ENCODE results near the gene NOCT.

NOCT gene

GRCh38 chr4:139082750-139083606 lies 67.4 kb downstream of the NOCT start (continued):
- TF ChIP-seq ZNF26 (tag by site-specific recombination; IDR thresholded peaks at IDR 0.05) = no peak
- TF ChIP-seq ZSCAN5A (tag by site-specific recombination; IDR thresholded peaks at IDR 0.05) = no peak
- TF ChIP-seq ZNF677 (tag by site-specific recombination; IDR thresholded peaks at IDR 0.05) = no peak
- no peak for TF ChIP-seq ZNF239 (tag by site-specific recombination; IDR thresholded peaks at IDR 0.05)
- no peak for TF ChIP-seq MZF1 (tag by site-specific recombination; IDR thresholded peaks at IDR 0.05; ENCODE audit: borderline replicate concordance)
- no peak for TF ChIP-seq BCL6B (tag by site-specific recombination; IDR thresholded peaks at IDR 0.05)
- no peak for TF ChIP-seq PRDM2 (tag by site-specific recombination; IDR thresholded peaks at IDR 0.05; ENCODE audit: borderline replicate concordance)
- TF ChIP-seq ZNF157 (tag by site-specific recombination; IDR thresholded peaks at IDR 0.05) = no peak
- peak; percentile 61; the same call in 1 of the 2 replicates for TF ChIP-seq ZNF140 (tag by site-specific recombination; IDR thresholded peaks at IDR 0.05)
- TF ChIP-seq ZNF501 (tag by site-specific recombination; IDR thresholded peaks at IDR 0.05) = no peak
- TF ChIP-seq ZNF274 (IDR thresholded peaks at IDR 0.05; ENCODE audit: low read length) = no peak
- no peak for TF ChIP-seq ZNF274 (tag by site-specific recombination; IDR thresholded peaks at IDR 0.05; ENCODE audit: borderline replicate concordance)
- TF ChIP-seq ZNF707 (tag by site-specific recombination; IDR thresholded peaks at IDR 0.05) = no peak
- TF ChIP-seq ZNF561 (tag by site-specific recombination; IDR thresholded peaks at IDR 0.05; ENCODE audit: borderline replicate concordance) = 0 out of 2 replicates have a peak, but pooled peaks have one; percentile 12
- TF ChIP-seq OVOL3 (tag by site-specific recombination; IDR thresholded peaks at IDR 0.05) = no peak
- TF ChIP-seq ZNF629 (tag by site-specific recombination; IDR thresholded peaks at IDR 0.05) = peak; percentile 68
- 0 out of 2 replicates have a peak, but pooled peaks have one; percentile 6 for TF ChIP-seq ZNF580 (tag by site-specific recombination; IDR thresholded peaks at IDR 0.05)
- TF ChIP-seq ZFP41 (tag by site-specific recombination; IDR thresholded peaks at IDR 0.05; ENCODE audit: borderline replicate concordance) = no peak
- no peak for TF ChIP-seq ZNF791 (tag by site-specific recombination; IDR thresholded peaks at IDR 0.05)
- TF ChIP-seq KLF9 (tag by site-specific recombination; IDR thresholded peaks at IDR 0.05; ENCODE audit: low read depth) = no peak
- TF ChIP-seq ZSCAN30 (tag by site-specific recombination; IDR thresholded peaks at IDR 0.05) = peak; percentile 70
- no peak for TF ChIP-seq ZNF514 (tag by site-specific recombination; IDR thresholded peaks at IDR 0.05)
- TF ChIP-seq ZBTB17 (tag by site-specific recombination; IDR thresholded peaks at IDR 0.05) = no peak; the same call in 1 of the 2 replicates
- TF ChIP-seq ZNF433 (tag by site-specific recombination; IDR thresholded peaks at IDR 0.05; ENCODE audit: low read depth) = no peak
- TF ChIP-seq ZNF416 (tag by site-specific recombination; IDR thresholded peaks at IDR 0.05) = no peak
- TF ChIP-seq ZNF830 (tag by site-specific recombination; IDR thresholded peaks at IDR 0.05; ENCODE audit: low read depth) = no peak
- TF ChIP-seq ZNF701 (tag by site-specific recombination; IDR thresholded peaks at IDR 0.05) = no peak
- no peak for TF ChIP-seq ZNF350 (tag by site-specific recombination; IDR thresholded peaks at IDR 0.05)
- peak; percentile 80; the same call in 1 of the 2 replicates for TF ChIP-seq BCL11B (tag by site-specific recombination; IDR thresholded peaks at IDR 0.05; ENCODE audit: low read depth)
- TF ChIP-seq ZSCAN16 (tag by site-specific recombination; IDR thresholded peaks at IDR 0.05) = no peak
- TF ChIP-seq ZNF768 (tag by site-specific recombination; IDR thresholded peaks at IDR 0.05) = no peak
